Heart left ventricle (tissue), 16 donors: ENCODE results near the gene SLC37A4. TPM values are rescaled to one million over a fixed set of nuclear protein-coding genes. Genes with fewer than 3 reads are reported as not detected.

Experiments used
- ATAC-seq, 4 donors: fragments of 200-7000 bp; cut with Tn5 transposase; one replicate each; pipeline ENCODE4 v1.9.1; 2020 to 2022; ENCODE audit warnings: moderate library complexity in 4 of 4, mild to moderate bottlenecking in 3 of 4, moderate number of reproducible peaks in 1 of 4
- DNase-seq, 5 donors: peaks; one replicate each; pipeline ENCODE4 v3.0.0-alpha.2; 2020
- H3K27ac ChIP-seq, 12 donors: fragments of 200-600 bp; sonication (generic) in 4 of 12; one replicate each; pipeline versions ENCODE4 v1.5.0 to v1.8.0; 2016 to 2022; ENCODE audit warnings: mild to moderate bottlenecking in 2 of 12
- H3K27me3 ChIP-seq, 9 donors: fragments of 200-600 bp; sonication (generic) in 2 of 9; one replicate each; pipeline versions ENCODE4 v1.5.1 to v1.8.0; 2016 to 2022; ENCODE audit warnings: mild to moderate bottlenecking in 3 of 9
- H3K36me3 ChIP-seq, 9 donors: fragments of 200-600 bp; sonication (generic) in 2 of 9; one replicate each; pipeline versions ENCODE4 v1.5.0 to v1.8.0; 2018 to 2022; ENCODE audit warnings: mild to moderate bottlenecking in 2 of 9
- H3K4me1 ChIP-seq, 12 donors: fragments of 200-600 bp; sonication (generic) in 4 of 12; one replicate each; pipeline versions ENCODE4 v1.5.0 to v1.8.0; 2016 to 2022; ENCODE audit warnings: mild to moderate bottlenecking in 3 of 12
- H3K4me3 ChIP-seq, 12 donors: fragments of 200-600 bp; sonication (generic) in 4 of 12; one replicate each; pipeline versions ENCODE4 v1.5.0 to v1.8.0; 2017 to 2022; ENCODE audit warnings: mild to moderate bottlenecking in 9 of 12, moderate library complexity in 4 of 12
- H3K9me3 ChIP-seq, 12 donors: fragments of 200-600 bp; sonication (generic) in 4 of 12; one replicate each; pipeline versions ENCODE4 v1.5.0 to v1.8.0; 2016 to 2022; ENCODE audit warnings: mild to moderate bottlenecking in 1 of 12
- CTCF ChIP-seq, 12 donors: fragments of 200-600 bp; sonication (generic) in 4 of 12; IDR thresholded peaks; one replicate each; pipeline versions ENCODE4 v1.5.0 to v1.8.0; 2018 to 2022; ENCODE audit warnings: antibody characterized with exemption in 12 of 12, mild to moderate bottlenecking in 5 of 12
- POLR2A ChIP-seq, 2 donors: fragments of 450-650 bp; IDR thresholded peaks; one replicate each; pipeline ENCODE4 v1.6.1; 2017; ENCODE audit warnings: antibody characterized with exemption in 2 of 2, mild to moderate bottlenecking in 2 of 2, moderate library complexity in 2 of 2
- WGBS, 4 donors: extraction: QIAGEN DNeasy Blood & Tissue Kit in 2 of 4; methylation state at CpG; one replicate each; pipeline versions ENCODE4 v1.1.5 to v1.1.7; 2013 to 2018; 5-methylcytosine and 5-hydroxymethylcytosine counted together
- intact Hi-C, 10 donors: fragments of 100-400 bp; cut with DNase I; formaldehyde crosslinking; loops; one replicate each; pipeline versions ENCODE4 v1.11.1 to v1.14.2; 2022
- long read RNA-seq, 3 donors: library from polyadenylated mRNA; unstranded; transcript quantifications; one replicate each; pipeline ENCODE4 v2.0.0, GENCODE V29; 2020 to 2021
- polyA plus RNA-seq, 2 donors: library from polyadenylated mRNA; stranded (reverse); fragments of 200-250 nt; gene quantifications; one replicate each; pipeline ENCODE4 v1.2.3, GENCODE V29; 2013
- total RNA-seq, 9 donors: library from RNA; depleted of rRNA in 2 of 9; stranded (reverse); fragments of >200 nt in 2 of 9; fragmentation: NEBNext Ultra II Directional in 3 of 9; extraction: Animal tissue kit (Norgen Biotek cat#: 25700) in 3 of 9; gene quantifications; one replicate each; pipeline versions ENCODE4 v1.1.0 to v1.2.4, GENCODE V29; 2016 to 2023
- donor health status: ischemic (EF 13 %, LVEDD 7.1; RV severe dilation, severe dysfunction).
- donor health status: healthy with polysubstance abuse.
- donor health status: DM: no; HTN: yes; CAD: no.
- donor health status: DM: no; HTN: no; CAD: no.
- donor health status: ischemic (EF 25% LVEDD 6.9; RV normal size, moderate dysfunction).
- donor health status: ischemic (EF 25% LVEDD 5.7; RV mildly dilated, moderate dysfunction).
- donor health status: healthy.
- donor health status: DM: yes; HTN: yes; CAD: no.
- donor health status: ischemic (EF 35%, LVEDD 5.7; RV mildly dilated, moderate dysfunction).
- donor health status: nonischemic (EF 11% LVEDD 7.7; RV severe dilation, severe dysfunction).
- donor health status: DM: yes; HTN: yes; CAD: no.
- donor health status: PGD.
- donor health status: ischemic (EF 29% LVEDD 5.4; RV normal size, mild dysfunction).
- donor health status: nonischemic (EF 23%, LVEDD 6.1; RV moderate dilation, normal function).

SLC37A4 gene
- 10 to 100 TPM in 3 of 9 donors, 1 to 10 TPM in 6; 4.5 to 18.5 (median 7.7) TPM for total RNA-seq
- polyA plus RNA-seq, result 10 to 100 TPM in 1 of 2 donors, 1 to 10 TPM in 1; 7.4 to 10.1 TPM
- long read RNA-seq, donor 1, partial matches to known transcripts, result 4 of 13 reads
- long read RNA-seq, donor 1, other reads (novel, unspliced or antisense), result 9 of 13 reads
- long read RNA-seq, donor 2, transcript SLC37A4-210 (9 exons, 2,040 nt), result major isoform, 10 of 59 reads
- long read RNA-seq, donor 2, partial matches to known transcripts, result 7 of 59 reads
- long read RNA-seq, donor 2, other reads (novel, unspliced or antisense), result 41 of 59 reads
- long read RNA-seq, donor 3, partial matches to known transcripts, result 5 of 14 reads
- long read RNA-seq, donor 3, other reads (novel, unspliced or antisense), result 8 of 14 reads

- TF ChIP-seq POLR2A (IDR thresholded peaks at IDR 0.05) (peak in 1 of 2 donors; percentile 53), CTCF (IDR thresholded peaks at IDR 0.05) (peak in 7 of 12 donors; percentile 72 to 97 (median 86))
- DNase-seq, result peak; percentile 96 to 99 (median 98)
- peak; percentile 96 to 99 (median 97) for ATAC-seq
- Histone ChIP-seq H3K9me3 (no peaks in the 10 kb centered on the region), H3K4me1 (peaks cover 0 to 25% (median 12%) of the 10 kb centered on the region in 12 donors), H3K4me3 (peak within 1 kb of the TSS; percentile 64 to 95 (median 82)), H3K27me3 (no peaks in the 10 kb centered on the region), H3K27ac (peak within 1 kb of the TSS; percentile 6 to 85 (median 67)), H3K36me3 (peaks cover 0 to 11% (median 9%) of the 10 kb centered on the region in 9 donors)
- intact Hi-C loops, result loop anchor here in 3 of 10 donors (2.0 to 5.0 kb wide), 3 partner anchors 26 to 123 kb away; partner anchors contain the start of genes CENATAC (in 1 of the 3) and HYOU1 (in 1 of the 3)
- WGBS, 4 donors, result 0 to 1% (median 0%) methylated on average over 20 to 67 of the region's 67 CpGs
Measured at GRCh38 chr11:119030329-119031047, at the start of gene SLC37A4. Gene SLC37A4, minus strand, starts transcription at chr11:119030877.

GRCh38 chr11:119078675-119079420, 48.2 kb upstream of the SLC37A4 start:
- intact Hi-C loops, result no loop called here
- ATAC-seq, result no peak
- TF ChIP-seq POLR2A (IDR thresholded peaks at IDR 0.05) (no peak), CTCF (IDR thresholded peaks at IDR 0.05) (no peak)
- Histone ChIP-seq H3K27ac (no peak overlapping the region), H3K4me3 (no peak overlapping the region), H3K9me3 (no peaks in the 10 kb centered on the region), H3K36me3 (peaks cover 5 to 90% (median 88%) of the 10 kb centered on the region in 9 donors), H3K27me3 (no peaks in the 10 kb centered on the region), H3K4me1 (peaks cover 0 to 11% (median 0%) of the 10 kb centered on the region in 12 donors)
- peak in 1 of 5 donors; percentile 8 for DNase-seq
- 91 to 96% (median 93%) methylated on average over 15 to 19 of the region's 19 CpGs for WGBS, 4 donors

GRCh38 chr11:119077839-119078238, 47.2 kb upstream of the SLC37A4 start:
- Histone ChIP-seq H3K36me3 (peaks cover 5 to 100% (median 98%) of the 10 kb centered on the region in 9 donors), H3K9me3 (no peaks in the 10 kb centered on the region), H3K4me3 (no peak overlapping the region), H3K27me3 (no peaks in the 10 kb centered on the region), H3K27ac (no peak overlapping the region), H3K4me1 (peaks cover 0 to 11% (median 0%) of the 10 kb centered on the region in 12 donors)
- intact Hi-C loops, result no loop called here
- WGBS, 4 donors, result 94 to 96% (median 95%) methylated on average over 11 of the region's 11 CpGs
- TF ChIP-seq POLR2A (IDR thresholded peaks at IDR 0.05) (no peak), CTCF (IDR thresholded peaks at IDR 0.05) (no peak)
- ATAC-seq (no peak), DNase-seq (peak in 1 of 5 donors; percentile 15)
